Tibial artery (tissue), 4 donors: ENCODE measurements around the gene DLG1.
"Not testable (repeated sequence)": the region's sequence is repeated elsewhere in the genome, so short reads cannot be mapped to it uniquely, and the experiment has no call there.

ENCODE experiments used
- DNase-seq, 2 donors: peaks; one replicate each; pipeline ENCODE4 v3.0.0-alpha.2; 2019
- H3K27ac ChIP-seq, 2 donors: fragments of 200-600 bp; sonication (generic) in 1 of 2; 1 replicate in 1 of 2; 2 replicates in 1 of 2; pipeline ENCODE4 v1.5.1; 2018 to 2019; ENCODE audit warnings: mild to moderate bottlenecking in 1 of 2
- H3K27me3 ChIP-seq, 2 donors: fragments of 200-600 bp; sonication (generic) in 1 of 2; one replicate each; pipeline versions ENCODE4 v1.5.1 to v1.6.0; 2016 to 2019
- H3K36me3 ChIP-seq, 3 donors: fragments of 200-600 bp; sonication (generic) in 2 of 3; one replicate each; pipeline ENCODE4 v1.5.1; 2016 to 2019; ENCODE audit warnings: mild to moderate bottlenecking in 2 of 3
- H3K4me1 ChIP-seq, 4 donors: fragments of 200-600 bp; sonication (generic) in 2 of 4; 1 replicate in 3 of 4; 2 replicates in 1 of 4; pipeline ENCODE4 v1.5.1; 2016 to 2019
- H3K4me3 ChIP-seq, 2 donors: fragments of 200-600 bp; sonication (generic) in 1 of 2; 1 replicate in 1 of 2; 2 replicates in 1 of 2; pipeline ENCODE4 v1.5.1; 2018 to 2019; ENCODE audit warnings: mild to moderate bottlenecking in 2 of 2
- H3K9me3 ChIP-seq, 3 donors: fragments of 200-600 bp; sonication (generic) in 1 of 3; one replicate each; pipeline ENCODE4 v1.5.1; 2016 to 2019
- intact Hi-C: fragments of 100-400 bp; cut with DNase I; formaldehyde crosslinking; loops from one replicate; pipeline ENCODE4 v1.15.0; 2023; ENCODE audit warnings: low total_unique reads
- TF ChIP-seq, protein P1 (sequence below), 2 experiments: fragments of 200-600 bp in 1 of 2; fragments of 450-650 bp in 1 of 2; IDR thresholded peaks; one replicate each; pipeline ENCODE4 v1.5.1; 2017 to 2019; ENCODE audit warnings: antibody characterized with exemption in 2 of 2, mild to moderate bottlenecking in 1 of 2, moderate library complexity in 1 of 2

The DLG1 gene

DNA sequence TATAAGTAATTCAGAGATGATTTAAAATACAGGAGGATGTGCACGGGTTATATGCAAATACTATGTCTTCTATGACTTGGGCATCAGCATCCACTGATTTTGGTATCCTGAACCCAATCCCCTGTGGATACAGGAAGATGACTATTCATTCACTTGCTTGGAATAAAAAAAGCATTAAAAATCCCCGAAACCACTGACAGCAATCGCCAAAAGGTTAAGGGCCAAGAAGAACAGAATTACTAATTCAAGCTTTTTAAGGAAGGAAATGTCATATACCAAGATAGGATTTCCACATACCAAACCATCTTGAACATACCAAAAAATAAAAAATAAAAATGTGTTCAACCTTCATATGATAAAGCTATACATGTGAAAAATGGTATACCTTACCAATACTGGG, 93.7 kb downstream of the DLG1 start:
- Histone ChIP-seq H3K4me3 (no peak overlapping the region), H3K36me3 (no peaks in the 10 kb centered on the region), H3K27me3 (no peaks in the 10 kb centered on the region), H3K27ac (no peak overlapping the region), H3K4me1 (peaks cover 0 to 5% (median 0%) of the 10 kb centered on the region in 4 donors), H3K9me3 (no peaks in the 10 kb centered on the region)
- DNase-seq, result no peak
- intact Hi-C loops, result no loop called here
- TF ChIP-seq, protein P1, sequence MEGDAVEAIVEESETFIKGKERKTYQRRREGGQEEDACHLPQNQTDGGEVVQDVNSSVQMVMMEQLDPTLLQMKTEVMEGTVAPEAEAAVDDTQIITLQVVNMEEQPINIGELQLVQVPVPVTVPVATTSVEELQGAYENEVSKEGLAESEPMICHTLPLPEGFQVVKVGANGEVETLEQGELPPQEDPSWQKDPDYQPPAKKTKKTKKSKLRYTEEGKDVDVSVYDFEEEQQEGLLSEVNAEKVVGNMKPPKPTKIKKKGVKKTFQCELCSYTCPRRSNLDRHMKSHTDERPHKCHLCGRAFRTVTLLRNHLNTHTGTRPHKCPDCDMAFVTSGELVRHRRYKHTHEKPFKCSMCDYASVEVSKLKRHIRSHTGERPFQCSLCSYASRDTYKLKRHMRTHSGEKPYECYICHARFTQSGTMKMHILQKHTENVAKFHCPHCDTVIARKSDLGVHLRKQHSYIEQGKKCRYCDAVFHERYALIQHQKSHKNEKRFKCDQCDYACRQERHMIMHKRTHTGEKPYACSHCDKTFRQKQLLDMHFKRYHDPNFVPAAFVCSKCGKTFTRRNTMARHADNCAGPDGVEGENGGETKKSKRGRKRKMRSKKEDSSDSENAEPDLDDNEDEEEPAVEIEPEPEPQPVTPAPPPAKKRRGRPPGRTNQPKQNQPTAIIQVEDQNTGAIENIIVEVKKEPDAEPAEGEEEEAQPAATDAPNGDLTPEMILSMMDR (IDR thresholded peaks at IDR 0.05), result no peak

- Histone ChIP-seq H3K27me3 (no peaks in the 10 kb centered on the region), H3K36me3 (no peaks in the 10 kb centered on the region), H3K27ac (no peak overlapping the region), H3K9me3 (no peaks in the 10 kb centered on the region), H3K4me3 (no peak overlapping the region), H3K4me1 (peaks cover 0 to 5% (median 0%) of the 10 kb centered on the region in 4 donors)
- no peak for DNase-seq
- TF ChIP-seq, protein P1 (IDR thresholded peaks at IDR 0.05), result no peak
- intact Hi-C loops, result no loop called here
These were observed 94.7 kb downstream of the DLG1 start for GRCh38 chr3:197203714-197204146.

- H3K4me1 ChIP-seq, result peaks cover 0 to 5% (median 0%) of the 10 kb centered on the region in 4 donors
- H3K9me3 ChIP-seq, result no peaks in the 10 kb centered on the region
- DNase-seq, result no peak
These were observed 95.7 kb downstream of the DLG1 start for GRCh38 chr3:197202694-197203093.

GRCh38 chr3:197201791-197202452, 96.5 kb downstream of the DLG1 start:
- H3K36me3 ChIP-seq, result no peaks in the 10 kb centered on the region
- TF ChIP-seq, protein P1 (IDR thresholded peaks at IDR 0.05), result no peak
- DNase-seq, result no peak
- no peak overlapping the region for H3K27ac ChIP-seq
- intact Hi-C loops, result no loop called here
- no peaks in the 10 kb centered on the region for H3K9me3 ChIP-seq
- H3K4me1 ChIP-seq, result peaks cover 0 to 5% (median 0%) of the 10 kb centered on the region in 4 donors
- H3K4me3 ChIP-seq, result no peak overlapping the region
- H3K27me3 ChIP-seq, result no peaks in the 10 kb centered on the region

More at GRCh38 chr3:197202694-197203093, 95.7 kb downstream of the DLG1 start:
- H3K4me3 ChIP-seq, result no peak overlapping the region
- intact Hi-C loops, result no loop called here
- H3K27ac ChIP-seq, result no peak overlapping the region
- H3K36me3 ChIP-seq, result no peaks in the 10 kb centered on the region
- TF ChIP-seq, protein P1 (IDR thresholded peaks at IDR 0.05), result no peak
- no peaks in the 10 kb centered on the region for H3K27me3 ChIP-seq

- intact Hi-C loops, DNase-seq: not testable (repeated sequence)
These were observed 97.6 kb downstream of the DLG1 start for GRCh38 chr3:197200856-197201255.

DNA sequence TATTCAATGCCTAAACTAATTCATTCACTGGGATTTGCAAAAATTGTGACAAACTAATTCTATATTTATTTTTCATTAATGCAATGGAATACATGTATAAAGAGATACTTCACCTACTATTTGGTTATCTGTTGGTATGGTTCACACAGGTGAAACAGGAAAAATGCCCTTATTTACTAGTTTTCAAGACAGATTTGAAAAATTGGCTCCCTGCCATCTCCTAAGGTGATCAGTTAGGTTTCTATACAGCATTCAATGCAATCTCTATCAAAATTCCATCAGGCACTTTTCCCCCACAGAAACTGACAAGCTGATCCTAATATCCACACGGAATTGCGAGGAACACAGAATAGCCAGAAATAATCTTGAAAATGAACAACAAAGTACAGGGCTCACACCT, 101.1 kb downstream of the DLG1 start:
- Histone ChIP-seq H3K27ac (no peak overlapping the region), H3K4me1 (no peaks in the 10 kb centered on the region), H3K4me3 (no peak overlapping the region), H3K27me3 (no peaks in the 10 kb centered on the region), H3K36me3 (no peaks in the 10 kb centered on the region), H3K9me3 (no peaks in the 10 kb centered on the region)
- intact Hi-C loops, result no loop called here
- TF ChIP-seq, protein P1 (IDR thresholded peaks at IDR 0.05), result no peak
- DNase-seq, result no peak

More at GRCh38 chr3:197200856-197201255, 97.6 kb downstream of the DLG1 start:
- not testable (repeated sequence) for H3K4me3 ChIP-seq, H3K4me1 ChIP-seq, H3K27me3 ChIP-seq, H3K36me3 ChIP-seq, H3K9me3 ChIP-seq, H3K27ac ChIP-seq
